Heart right ventricle (tissue), 16 donors: ENCODE measurements around the gene PRPF4. TPM values are rescaled to one million over a fixed set of nuclear protein-coding genes. Genes with fewer than 3 reads are reported as not detected.
A peak's percentile ranks its signal among the peaks of the same experiment; 100 is the strongest.

Source experiments
- ATAC-seq, 8 donors: fragments of 200-7000 bp; cut with Tn5 transposase; one replicate each; pipeline ENCODE4 v1.9.1; 2020; ENCODE audit warnings: mild to moderate bottlenecking in 8 of 8, moderate library complexity in 8 of 8, moderate number of reproducible peaks in 1 of 8
- DNase-seq, 2 donors: peaks; one replicate each; pipeline ENCODE4 v3.0.0-alpha.2; 2020
- H3K27ac ChIP-seq, 10 donors: fragments of 200-600 bp; sonication (generic) in 2 of 10; one replicate each; pipeline versions ENCODE4 v1.5.0 to v1.8.0; 2020 to 2022; ENCODE audit warnings: mild to moderate bottlenecking in 3 of 10
- H3K27me3 ChIP-seq, 7 donors: fragments of 200-600 bp; one replicate each; pipeline ENCODE4 v1.8.0; 2021 to 2022; ENCODE audit warnings: mild to moderate bottlenecking in 2 of 7
- H3K36me3 ChIP-seq, 9 donors: fragments of 200-600 bp; sonication (generic) in 1 of 9; one replicate each; pipeline versions ENCODE4 v1.5.0 to v1.8.0; 2020 to 2022; ENCODE audit warnings: mild to moderate bottlenecking in 2 of 9
- H3K4me1 ChIP-seq, 9 donors: fragments of 200-600 bp; sonication (generic) in 1 of 9; one replicate each; pipeline versions ENCODE4 v1.5.0 to v1.8.0; 2020 to 2022; ENCODE audit warnings: mild to moderate bottlenecking in 4 of 9
- H3K4me3 ChIP-seq, 10 donors: fragments of 200-600 bp; sonication (generic) in 2 of 10; one replicate each; pipeline versions ENCODE4 v1.5.0 to v1.8.0; 2020 to 2022; ENCODE audit warnings: mild to moderate bottlenecking in 7 of 10, moderate library complexity in 2 of 10
- H3K9me3 ChIP-seq, 11 donors: fragments of 200-600 bp in 10 of 11; sonication (generic) in 2 of 11; one replicate each; pipeline versions ENCODE4 v1.5.0 to v1.8.0; 2013 to 2022; ENCODE audit warnings: mild to moderate bottlenecking in 2 of 11, control low read depth in 1 of 11, moderate library complexity in 1 of 11
- WGBS, 2 donors: extraction: QIAGEN DNeasy Blood & Tissue Kit; methylation state at CpG; one replicate each; pipeline ENCODE4 v1.1.7; 2013; ENCODE audit warnings: inconsistent platforms in 1 of 2; 5-methylcytosine and 5-hydroxymethylcytosine counted together
- intact Hi-C, 10 donors: fragments of 100-400 bp; cut with DNase I; formaldehyde crosslinking; loops; one replicate each; pipeline versions ENCODE4 v1.11.1 to v1.14.2; 2022
- polyA plus RNA-seq, 2 donors: library from polyadenylated mRNA; stranded (reverse); fragments of 200-250 nt; gene quantifications; one replicate each; pipeline ENCODE4 v1.2.3, GENCODE V29; 2013
- total RNA-seq, 10 donors: library from RNA; stranded (reverse); fragmentation: NEBNext Ultra II Directional in 3 of 10; extraction: Animal tissue kit (Norgen Biotek cat#: 25700) in 3 of 10; gene quantifications; one replicate each; pipeline versions ENCODE4 v1.2.1 to v1.2.4, GENCODE V29; 2021 to 2023
- TF ChIP-seq, protein P1 (sequence below), 9 donors: fragments of 200-600 bp; sonication (generic) in 2 of 9; IDR thresholded peaks; one replicate each; pipeline versions ENCODE4 v1.5.0 to v1.8.0; 2021 to 2022; ENCODE audit warnings: antibody characterized with exemption in 9 of 9, mild to moderate bottlenecking in 5 of 9, moderate library complexity in 1 of 9
- donor health status: Arrhythmogenic right ventricular cardiomyopathy.
- donor health status: ischemic (EF 13 %, LVEDD 7.1; RV severe dilation, severe dysfunction).
- donor health status: healthy with polysubstance abuse.
- donor health status: DM: no; HTN: yes; CAD: no.
- donor health status: DM: no; HTN: no; CAD: no.
- donor health status: ischemic (EF 25% LVEDD 6.9; RV normal size, moderate dysfunction).
- donor health status: ischemic (EF 25% LVEDD 5.7; RV mildly dilated, moderate dysfunction).
- donor health status: healthy.
- donor health status: DM: yes; HTN: yes; CAD: no.
- donor health status: Ischemic cardiomyopathy.
- donor health status: ischemic (EF 35%, LVEDD 5.7; RV mildly dilated, moderate dysfunction).
- donor health status: nonischemic (EF 11% LVEDD 7.7; RV severe dilation, severe dysfunction).
- donor health status: DM: yes; HTN: yes; CAD: no.
- donor health status: PGD.
- donor health status: ischemic (EF 29% LVEDD 5.4; RV normal size, mild dysfunction).
- donor health status: nonischemic (EF 23%, LVEDD 6.1; RV moderate dilation, normal function).

The PRPF4 gene
- total and polyA plus RNA-seq, 12 donors, result 5.3 to 17.2 (median 13.3) TPM

DNA sequence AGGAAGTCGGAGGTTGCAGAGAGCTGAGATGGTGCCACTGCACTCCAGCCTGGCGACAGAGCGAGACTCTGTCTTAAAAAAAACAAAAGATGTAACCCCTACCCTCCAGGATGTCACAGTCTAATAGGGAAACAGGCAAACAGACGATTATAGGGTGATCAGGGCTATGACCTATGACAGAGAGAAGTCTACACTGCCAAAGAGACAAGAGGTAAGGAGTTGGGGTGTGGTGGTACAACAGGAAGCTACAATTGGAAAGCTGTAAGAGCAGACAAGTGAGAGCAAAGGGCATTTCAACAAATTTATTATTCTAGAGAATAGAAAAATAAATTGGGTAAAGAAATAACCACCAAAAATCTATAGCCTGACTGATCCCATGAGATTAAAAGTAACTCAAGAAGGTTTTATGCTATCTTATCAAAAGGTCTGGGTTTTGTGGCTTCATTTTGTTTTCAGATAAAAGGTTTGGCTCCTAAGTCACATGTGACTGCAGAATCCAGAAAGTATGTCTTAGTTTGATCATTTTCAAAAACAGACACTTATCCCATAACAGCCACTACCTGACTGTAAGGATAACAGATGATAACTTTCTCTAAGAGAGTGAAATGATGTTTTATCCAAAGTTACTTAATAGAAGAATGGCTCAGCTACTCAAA, 7.4 kb upstream of the PRPF4 start:
- Histone ChIP-seq H3K27me3 (no peaks in the 10 kb centered on the region), H3K4me1 (peaks cover 0 to 18% (median 5%) of the 10 kb centered on the region in 9 donors), H3K4me3 (no peak overlapping the region), H3K36me3 (peaks cover 0 to 85% (median 39%) of the 10 kb centered on the region in 9 donors), H3K9me3 (no peaks in the 10 kb centered on the region), H3K27ac (no peak overlapping the region)
- intact Hi-C loops, result no loop called here
- 88 to 89% methylated on average over 4 of the region's 4 CpGs for WGBS, 2 donors
- DNase-seq (no peak), ATAC-seq (no peak)
- TF ChIP-seq, protein P1, sequence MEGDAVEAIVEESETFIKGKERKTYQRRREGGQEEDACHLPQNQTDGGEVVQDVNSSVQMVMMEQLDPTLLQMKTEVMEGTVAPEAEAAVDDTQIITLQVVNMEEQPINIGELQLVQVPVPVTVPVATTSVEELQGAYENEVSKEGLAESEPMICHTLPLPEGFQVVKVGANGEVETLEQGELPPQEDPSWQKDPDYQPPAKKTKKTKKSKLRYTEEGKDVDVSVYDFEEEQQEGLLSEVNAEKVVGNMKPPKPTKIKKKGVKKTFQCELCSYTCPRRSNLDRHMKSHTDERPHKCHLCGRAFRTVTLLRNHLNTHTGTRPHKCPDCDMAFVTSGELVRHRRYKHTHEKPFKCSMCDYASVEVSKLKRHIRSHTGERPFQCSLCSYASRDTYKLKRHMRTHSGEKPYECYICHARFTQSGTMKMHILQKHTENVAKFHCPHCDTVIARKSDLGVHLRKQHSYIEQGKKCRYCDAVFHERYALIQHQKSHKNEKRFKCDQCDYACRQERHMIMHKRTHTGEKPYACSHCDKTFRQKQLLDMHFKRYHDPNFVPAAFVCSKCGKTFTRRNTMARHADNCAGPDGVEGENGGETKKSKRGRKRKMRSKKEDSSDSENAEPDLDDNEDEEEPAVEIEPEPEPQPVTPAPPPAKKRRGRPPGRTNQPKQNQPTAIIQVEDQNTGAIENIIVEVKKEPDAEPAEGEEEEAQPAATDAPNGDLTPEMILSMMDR (IDR thresholded peaks at IDR 0.05), result no peak

DNA sequence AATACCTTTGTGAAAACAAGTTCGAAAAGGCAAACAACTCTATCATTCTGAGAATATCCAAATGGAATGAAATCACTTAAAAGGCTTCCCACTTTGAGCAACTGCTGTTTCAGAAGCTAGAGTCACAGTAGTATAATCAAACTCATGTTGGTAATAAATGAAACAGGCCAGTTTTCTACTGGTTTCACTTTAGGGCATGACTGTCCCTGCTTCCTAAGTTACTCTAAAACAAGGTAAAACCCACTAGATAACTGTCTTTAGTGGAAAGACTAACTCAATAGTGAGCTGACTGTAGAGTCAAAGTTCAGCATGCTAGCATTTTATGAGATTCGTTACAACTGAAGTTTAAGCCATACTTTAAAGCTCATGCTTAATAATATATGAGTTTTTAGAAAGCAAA, 6.1 kb upstream of the PRPF4 start:
- intact Hi-C loops, result no loop called here
- H3K36me3 ChIP-seq, result peaks cover 0 to 89% (median 39%) of the 10 kb centered on the region in 9 donors

DNA sequence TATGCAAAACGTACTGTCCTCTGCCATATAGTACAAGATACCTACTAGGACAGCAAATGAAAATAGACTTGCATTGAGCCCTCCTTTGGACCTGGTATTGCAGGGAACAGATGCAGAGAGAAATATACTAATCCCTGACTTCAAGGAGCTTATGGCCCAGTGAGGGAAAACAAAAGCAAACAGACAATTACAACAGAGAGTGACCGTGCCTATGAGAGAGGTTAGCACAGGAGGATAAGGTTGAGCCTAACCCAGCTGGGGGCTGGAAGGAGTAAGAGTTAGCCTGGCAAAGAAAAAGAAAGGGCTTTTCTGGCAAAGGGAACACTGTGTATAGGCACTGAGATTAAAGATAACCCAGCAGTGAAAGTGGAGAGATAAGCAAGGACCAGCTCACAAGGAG, 5.6 kb upstream of the PRPF4 start:
- Histone ChIP-seq H3K4me1 (peaks cover 0 to 33% (median 10%) of the 10 kb centered on the region in 9 donors), H3K27ac (no peak overlapping the region), H3K9me3 (no peaks in the 10 kb centered on the region), H3K27me3 (no peaks in the 10 kb centered on the region), H3K36me3 (peaks cover 0 to 84% (median 39%) of the 10 kb centered on the region in 9 donors), H3K4me3 (no peak overlapping the region)
- DNase-seq, result no peak
- intact Hi-C loops, result loop anchor here in 9 of 10 donors (5.0 to 10.0 kb wide), 5 partner anchors 135 to 387 kb away; partner anchors contain the start of gene ALAD (in 6 of the 9)
- WGBS, 2 donors, result 91 to 97% methylated on average over 2 of the region's 2 CpGs
- TF ChIP-seq, protein P1 (IDR thresholded peaks at IDR 0.05), result no peak
- ATAC-seq, result no peak

More for the DNA sequence above, 6.1 kb upstream of the PRPF4 start:
- WGBS, 2 donors, result 91 to 96% methylated on average over 2 of the region's 2 CpGs
- no peaks in the 10 kb centered on the region for H3K27me3 ChIP-seq
- no peak for DNase-seq
- no peak overlapping the region for H3K4me3 ChIP-seq
- peaks cover 0 to 28% (median 10%) of the 10 kb centered on the region in 9 donors for H3K4me1 ChIP-seq
- ATAC-seq, result no peak
- TF ChIP-seq, protein P1 (IDR thresholded peaks at IDR 0.05), result no peak
- H3K9me3 ChIP-seq, result no peaks in the 10 kb centered on the region
- no peak overlapping the region for H3K27ac ChIP-seq

DNA sequence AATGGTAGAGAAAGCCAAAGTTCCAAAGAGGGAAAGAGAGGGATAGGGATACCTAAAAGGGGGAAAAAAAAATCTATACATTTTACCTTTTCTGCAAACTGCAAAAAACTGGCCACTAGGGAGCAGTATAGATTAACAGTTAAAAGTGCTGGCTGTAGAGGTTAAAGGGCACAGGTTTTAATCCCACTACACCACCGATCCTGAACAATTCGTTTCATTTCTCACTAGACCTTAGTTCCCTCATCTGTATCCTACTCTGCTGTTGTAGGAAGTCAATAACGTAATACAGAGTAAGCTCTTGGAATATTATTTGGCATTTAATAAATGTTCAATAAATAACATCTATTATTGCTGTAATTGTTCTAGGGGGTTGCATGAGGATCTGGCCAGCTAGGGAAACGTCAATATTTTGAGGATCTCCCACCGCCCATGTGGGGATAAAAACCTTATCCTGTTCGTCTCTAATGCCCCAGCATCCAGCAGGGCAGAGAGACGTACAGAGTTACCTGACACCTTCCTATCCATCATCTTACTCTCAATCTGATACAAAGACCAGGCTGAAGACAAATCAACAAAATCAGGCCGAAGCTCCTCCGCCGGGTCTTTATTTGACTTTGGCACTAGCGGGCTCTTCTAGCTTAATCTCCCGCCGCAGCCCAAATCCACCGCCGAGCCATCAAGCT, 843 bp upstream of the PRPF4 start:
- DNase-seq, result peak in 1 of 2 donors; percentile 36
- Histone ChIP-seq H3K9me3 (no peaks in the 10 kb centered on the region), H3K27ac (peak overlapping the region; percentile 63 to 95 (median 90)), H3K4me1 (peaks cover 5 to 50% (median 23%) of the 10 kb centered on the region in 9 donors), H3K27me3 (no peaks in the 10 kb centered on the region), H3K4me3 (peak overlapping the region; percentile 36 to 89 (median 78)), H3K36me3 (peaks cover 0 to 71% (median 41%) of the 10 kb centered on the region in 9 donors)
- intact Hi-C loops, result loop anchor here in 9 of 10 donors (2.0 to 10.0 kb wide), 11 partner anchors 52 to 384 kb away; partner anchors contain the start of genes ALAD (in 7 of the 9), FKBP15 (in 3 of the 9) and SLC31A1 (in 3 of the 9)
- peak in 5 of 8 donors; percentile 25 to 69 (median 43) for ATAC-seq
- TF ChIP-seq, protein P1 (IDR thresholded peaks at IDR 0.05), result peak; percentile 49 to 81 (median 67)
- WGBS, 2 donors, result 0 to 1% methylated on average over 15 of the region's 15 CpGs
